Choroid plexus epithelial cell (primary cell): ENCODE measurements around the gene SETD2.
A peak's percentile ranks its signal among the peaks of the same experiment; 100 is the strongest.
"Not testable (repeated sequence)": the region's sequence is repeated elsewhere in the genome, so short reads cannot be mapped to it uniquely, and the experiment has no call there.

Experiments
- DNase-seq: peaks from one replicate; pipeline ENCODE4 v3.0.0-alpha.2; 2010; ENCODE audit warnings: low read depth
- H3K4me3 ChIP-seq: 2 replicates; pipeline ENCODE4 v1.5.1; 2011; ENCODE audit warnings: low read depth, mild to moderate bottlenecking, control low read depth, low read length, moderate library complexity
- CTCF ChIP-seq: conservative IDR thresholded peaks from 2 replicates; pipeline ENCODE4 v1.5.1; 2011; ENCODE audit warnings: low read depth, mild to moderate bottlenecking, control low read depth, inconsistent platforms, low read length, moderate library complexity

The SETD2 gene

GRCh38 chr3:47035645-47036044, 128.3 kb downstream of the SETD2 start:
- no peak for DNase-seq
- TF ChIP-seq CTCF = no peak
- no peak overlapping the region for H3K4me3 ChIP-seq

- no peak for TF ChIP-seq CTCF
- no peak overlapping the region for H3K4me3 ChIP-seq
- no peak for DNase-seq
Measured at GRCh38 chr3:47034868-47035489, 128.9 kb downstream of the SETD2 start.

- not testable (repeated sequence) for DNase-seq
Measured at GRCh38 chr3:47031041-47031440, 132.9 kb downstream of the SETD2 start.

GRCh38 chr3:47028667-47029066, 135.2 kb downstream of the SETD2 start:
- TF ChIP-seq CTCF = no peak
- no peak for DNase-seq
- no peak overlapping the region for H3K4me3 ChIP-seq

More at GRCh38 chr3:47031041-47031440, 132.9 kb downstream of the SETD2 start:
- H3K4me3 ChIP-seq = not testable (repeated sequence)

- H3K4me3 ChIP-seq = no peak overlapping the region
- DNase-seq = peak; percentile 40
- TF ChIP-seq CTCF = no peak
Measured at GRCh38 chr3:47028146-47028545, 135.8 kb downstream of the SETD2 start.

GRCh38 chr3:47026432-47026831, 137.5 kb downstream of the SETD2 start:
- H3K4me3 ChIP-seq, DNase-seq: not testable (repeated sequence)

GRCh38 chr3:47024932-47025331, 139.0 kb downstream of the SETD2 start:
- peak; percentile 71 for DNase-seq

More at GRCh38 chr3:47024932-47025331, 139.0 kb downstream of the SETD2 start:
- peak; percentile 30 for TF ChIP-seq CTCF
- H3K4me3 ChIP-seq = no peak overlapping the region
